NB4 (cell line): ENCODE results near the gene MANEAL.
A peak's percentile ranks its signal among the peaks of the same experiment; 100 is the strongest.

Source experiments
- DNase-seq: peaks from one replicate; pipeline ENCODE4 v3.0.0; 2010; ENCODE audit warnings: low read depth
- H3K4me3 ChIP-seq: one replicate; pipeline ENCODE4 v1.5.1; 2011; ENCODE audit warnings: mild to moderate bottlenecking, low read depth, low read length, moderate library complexity
- CTCF ChIP-seq: IDR thresholded peaks from one replicate; pipeline ENCODE4 v1.5.1; 2012; ENCODE audit warnings: low read depth, low read length
- MAX ChIP-seq: IDR thresholded peaks from 2 replicates; pipeline ENCODE4 v1.6.1; 2011; ENCODE audit warnings: low read depth, low read length
- MYC ChIP-seq: IDR thresholded peaks from 2 replicates; pipeline ENCODE4 v1.6.1; 2011; ENCODE audit warnings: low read depth, low read length
- POLR2A ChIP-seq: IDR thresholded peaks from 2 replicates; pipeline ENCODE4 v1.6.1; 2011; ENCODE audit warnings: mild to moderate bottlenecking; ENCODE audit not compliant: insufficient read length; ENCODE audit errors: extremely low read depth

Gene MANEAL

GRCh38 chr1:37808369-37809319 lies 15.0 kb downstream of the MANEAL start:
- H3K4me3 ChIP-seq: peak overlapping the region; percentile 66
- TF ChIP-seq MAX: no peak
- no peak for TF ChIP-seq MYC
- no peak for TF ChIP-seq POLR2A
- TF ChIP-seq CTCF: no peak
- peak; percentile 80 for DNase-seq

DNA sequence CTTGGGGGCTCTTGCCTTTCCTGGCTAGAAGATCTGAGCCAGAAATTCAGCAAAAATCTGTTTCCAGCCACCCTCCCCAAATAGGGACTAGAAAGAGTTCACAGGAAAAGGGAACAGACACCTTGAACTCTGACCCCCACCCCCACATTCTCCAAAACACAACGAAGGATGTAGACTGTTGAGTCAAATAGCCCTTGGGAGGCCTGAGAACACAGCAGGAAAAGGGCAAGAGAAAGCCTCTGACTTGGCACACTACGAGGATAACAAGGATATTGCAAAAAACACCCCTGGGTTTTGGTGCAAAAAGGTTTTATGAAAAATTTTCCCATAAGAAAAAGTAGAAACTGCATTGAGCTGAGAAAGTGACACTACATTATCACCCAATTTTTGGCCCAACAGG lies 16.3 kb downstream of the MANEAL start:
- DNase-seq: peak; percentile 15
- no peak for TF ChIP-seq POLR2A

GRCh38 chr1:37811027-37811655 lies 17.5 kb downstream of the MANEAL start:
- DNase-seq: peak; percentile 75
- TF ChIP-seq POLR2A (no peak), CTCF (peak; percentile 87)

More for the DNA sequence above, 16.3 kb downstream of the MANEAL start:
- H3K4me3 ChIP-seq: no peak overlapping the region

DNA sequence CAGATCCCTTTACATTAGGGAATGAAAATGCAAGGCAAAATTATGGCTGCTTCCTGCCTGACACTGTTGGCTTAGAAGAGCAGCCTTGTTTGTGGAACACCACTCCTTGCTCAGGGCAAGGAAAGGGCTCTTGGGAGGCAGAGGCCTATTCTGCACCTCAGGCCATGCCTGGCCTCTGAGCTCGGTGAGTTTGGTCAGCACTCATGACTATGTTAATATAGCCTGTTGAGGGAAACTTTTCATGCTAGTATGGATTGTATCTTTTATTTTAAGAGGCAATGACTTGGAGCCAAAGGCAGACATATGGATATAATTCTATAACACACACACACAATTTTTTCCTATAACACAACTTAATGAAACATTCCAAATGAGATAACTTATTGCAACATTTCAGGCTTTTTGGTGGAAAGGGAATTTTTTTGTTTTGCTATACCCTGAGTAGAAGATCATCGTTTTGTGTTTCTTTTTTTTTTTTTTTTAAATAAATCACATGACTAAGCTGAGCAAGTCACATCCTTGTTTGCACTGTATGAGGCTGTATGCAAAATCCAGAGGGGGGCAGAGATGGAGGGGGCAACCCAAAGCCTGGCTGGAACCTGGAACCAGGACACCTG lies 20.0 kb downstream of the MANEAL start:
- H3K4me3 ChIP-seq: no peak overlapping the region
- TF ChIP-seq MYC: no peak
- no peak for TF ChIP-seq POLR2A
- TF ChIP-seq CTCF: no peak
- no peak for TF ChIP-seq MAX
- DNase-seq: no peak

More at GRCh38 chr1:37811027-37811655, 17.5 kb downstream of the MANEAL start:
- no peak overlapping the region for H3K4me3 ChIP-seq

DNA sequence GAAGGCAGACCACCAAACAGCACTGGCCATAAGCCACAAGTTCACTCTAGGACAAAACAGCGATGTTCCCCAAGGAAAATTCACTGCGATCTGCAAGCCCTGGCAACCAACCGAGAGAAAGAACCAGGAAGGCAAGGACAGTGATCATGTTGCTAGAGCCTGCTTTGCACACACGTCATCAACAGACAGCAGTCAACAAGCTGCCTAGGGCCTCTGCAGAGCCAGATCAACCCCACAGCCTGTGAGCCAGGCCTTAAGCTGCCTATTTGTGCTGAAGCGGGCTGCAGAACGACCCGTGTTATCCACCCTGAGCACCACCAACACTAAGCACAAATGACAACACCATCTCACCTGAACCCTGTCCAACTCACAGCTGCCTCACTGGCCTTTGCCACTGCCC lies 20.6 kb downstream of the MANEAL start:
- TF ChIP-seq POLR2A (no peak), CTCF (no peak), MYC (no peak), MAX (no peak)
- H3K4me3 ChIP-seq: no peak overlapping the region
- DNase-seq: no peak

- peak; percentile 9 for DNase-seq
- no peak overlapping the region for H3K4me3 ChIP-seq
- TF ChIP-seq POLR2A: no peak
- no peak for TF ChIP-seq MYC
- TF ChIP-seq CTCF: no peak
- no peak for TF ChIP-seq MAX
These were observed 23.8 kb downstream of the MANEAL start for GRCh38 chr1:37817481-37817880.
